ENCODE results near the gene DUOX2. TPM values are rescaled to one million over a fixed set of nuclear protein-coding genes. Genes with fewer than 3 reads are reported as not detected.

DUOX2 gene
- total and polyA plus RNA-seq, 11 donors: 0.02 to 1.4 (median 0.11) TPM

DNA sequence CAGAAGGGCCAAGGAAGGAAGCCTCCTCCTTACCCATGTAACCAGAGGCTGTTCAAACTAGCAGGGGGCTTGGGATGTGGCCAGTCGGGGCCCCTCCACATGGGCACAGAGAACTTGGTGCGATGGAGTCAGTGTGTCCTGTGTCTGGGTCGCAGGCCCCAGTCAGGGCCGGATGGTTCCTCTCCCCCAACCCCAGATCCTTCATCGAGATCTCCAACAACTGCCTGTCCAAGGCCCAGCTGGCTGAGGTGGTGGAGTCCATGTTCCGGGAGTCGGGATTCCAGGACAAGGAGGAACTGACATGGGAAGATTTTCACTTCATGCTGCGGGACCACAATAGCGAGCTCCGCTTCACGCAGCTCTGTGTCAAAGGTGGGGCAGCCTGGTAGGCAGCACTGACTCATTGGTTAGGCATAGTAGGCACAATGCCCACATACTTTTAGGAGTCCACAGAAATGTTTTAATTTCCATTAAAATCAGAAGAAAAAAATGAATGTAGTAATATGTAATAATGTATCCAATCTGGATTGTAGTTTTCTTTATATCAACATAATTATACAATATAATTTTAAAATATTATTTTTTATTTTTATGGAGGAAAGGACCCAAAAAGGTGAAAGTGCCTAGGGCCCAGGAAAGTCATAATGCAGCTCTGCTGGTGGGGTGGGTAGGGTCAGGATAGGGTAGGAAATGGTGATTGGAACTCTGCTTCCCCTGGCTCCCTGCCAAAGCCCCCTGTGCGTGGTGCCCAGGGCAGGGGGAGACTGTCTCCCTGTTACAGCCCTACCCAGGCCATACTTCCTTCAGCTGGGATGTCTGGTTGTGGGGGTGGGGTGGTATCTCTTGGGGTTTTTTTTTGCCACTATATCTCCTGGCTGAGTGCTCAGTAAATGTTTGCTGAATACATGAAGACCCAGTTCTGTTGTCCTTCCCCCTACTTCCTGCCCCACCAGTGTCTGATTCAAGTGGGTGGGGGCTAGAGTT lies 34.4 kb upstream of the DUOX2 start:
- Histone ChIP-seq H3K27me3 (peaks cover 0 to 4% (median 0%) of the 10 kb centered on the region in 9 donors), H3K36me3 (peaks cover 0 to 8% (median 0%) of the 10 kb centered on the region in 9 donors), H3K4me1 (no peaks in the 10 kb centered on the region), H3K9me3 (no peaks in the 10 kb centered on the region), H3K27ac (no peak overlapping the region), H3K4me3 (no peak overlapping the region)
- no peak for DNase-seq
- intact Hi-C loops (cut with DNase I): no loop called here
- TF ChIP-seq CTCF (IDR thresholded peaks at IDR 0.05) (no peak), POLR2A (IDR thresholded peaks at IDR 0.05) (no peak)
- ATAC-seq: no peak
- 85 to 88% (median 86%) methylated on average over 9 to 12 of the region's 12 CpGs for WGBS, 4 donors

DNA sequence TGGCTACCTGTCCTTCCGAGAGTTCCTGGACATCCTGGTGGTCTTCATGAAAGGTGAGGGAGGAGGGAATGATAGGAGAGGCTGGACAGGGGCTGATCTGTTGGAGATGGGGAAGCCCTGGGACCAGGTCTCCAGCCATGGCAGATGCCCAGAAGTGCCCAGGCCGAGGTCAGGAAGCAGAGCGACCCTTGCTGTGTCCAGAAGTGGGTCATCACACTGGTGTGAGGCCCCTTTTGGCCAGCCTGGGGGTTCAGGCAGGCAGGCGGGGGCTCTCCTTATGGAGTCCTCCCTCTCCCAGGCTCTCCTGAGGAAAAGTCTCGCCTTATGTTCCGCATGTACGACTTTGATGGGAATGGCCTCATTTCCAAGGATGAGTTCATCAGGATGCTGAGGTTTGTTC lies 33.6 kb upstream of the DUOX2 start:
- 94 to 97% (median 95%) methylated on average over 7 of the region's 7 CpGs for WGBS, 4 donors
- ATAC-seq (no peak), DNase-seq (no peak)
- Histone ChIP-seq H3K27ac (no peak overlapping the region), H3K36me3 (peaks cover 0 to 8% (median 0%) of the 10 kb centered on the region in 9 donors), H3K27me3 (peaks cover 0 to 4% (median 0%) of the 10 kb centered on the region in 9 donors), H3K9me3 (no peaks in the 10 kb centered on the region), H3K4me3 (no peak overlapping the region), H3K4me1 (no peaks in the 10 kb centered on the region)
- intact Hi-C loops (cut with DNase I): no loop called here
- TF ChIP-seq CTCF (IDR thresholded peaks at IDR 0.05): no peak
- TF ChIP-seq POLR2A (IDR thresholded peaks at IDR 0.05): no peak

- H3K36me3 ChIP-seq: peaks cover 0 to 5% (median 0%) of the 10 kb centered on the region in 9 donors
- H3K4me1 ChIP-seq: no peaks in the 10 kb centered on the region
- DNase-seq: no peak
- no peaks in the 10 kb centered on the region for H3K9me3 ChIP-seq
- no peak overlapping the region for H3K4me3 ChIP-seq
- no peak overlapping the region for H3K27ac ChIP-seq
- no peak for ATAC-seq
- 74 to 84% (median 81%) methylated on average over 4 of the region's 4 CpGs for WGBS, 4 donors
- TF ChIP-seq CTCF (IDR thresholded peaks at IDR 0.05): no peak
- no peak for TF ChIP-seq POLR2A (IDR thresholded peaks at IDR 0.05)
- intact Hi-C loops (cut with DNase I): no loop called here
- peaks cover 0 to 4% (median 0%) of the 10 kb centered on the region in 9 donors for H3K27me3 ChIP-seq
Observed at GRCh38 chr15:45146405-45146804, 32.4 kb upstream of the DUOX2 start.

DNA sequence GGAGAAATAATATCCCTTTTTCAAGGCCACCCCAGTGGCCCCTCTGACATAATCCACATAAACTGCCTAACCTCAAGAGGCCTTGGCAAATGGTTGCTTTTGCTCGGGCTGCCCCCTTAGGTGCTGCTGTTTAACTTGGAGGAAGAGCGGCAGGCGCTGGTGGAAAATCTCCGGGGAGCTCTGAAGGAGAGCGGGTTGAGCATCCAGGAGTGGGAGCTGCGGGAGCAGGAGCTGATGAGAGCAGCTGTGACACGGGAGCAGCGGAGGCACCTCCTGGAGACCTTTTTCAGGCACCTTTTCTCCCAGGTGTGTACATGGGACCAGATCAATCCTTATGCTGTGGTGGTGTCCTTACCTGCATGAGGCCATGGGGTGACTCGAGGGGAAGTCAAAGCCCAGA lies 30.8 kb upstream of the DUOX2 start:
- Histone ChIP-seq H3K36me3 (peaks cover 0 to 2% (median 0%) of the 10 kb centered on the region in 9 donors), H3K4me1 (no peaks in the 10 kb centered on the region), H3K4me3 (no peak overlapping the region), H3K9me3 (no peaks in the 10 kb centered on the region), H3K27ac (no peak overlapping the region), H3K27me3 (peaks cover 0 to 8% (median 0%) of the 10 kb centered on the region in 9 donors)
- no peak for TF ChIP-seq POLR2A (IDR thresholded peaks at IDR 0.05)
- TF ChIP-seq CTCF (IDR thresholded peaks at IDR 0.05): no peak
- WGBS, 4 donors: 76 to 89% (median 82%) methylated on average over 9 of the region's 9 CpGs
- DNase-seq (no peak), ATAC-seq (no peak)
- intact Hi-C loops (cut with DNase I): no loop called here

Measured in heart left ventricle (tissue), 16 donors.